Lower lobe of right lung (tissue), 2 donors: ENCODE data around the gene NAV1. TPM values are rescaled to one million over a fixed set of nuclear protein-coding genes. Genes with fewer than 3 reads are reported as not detected.

ENCODE experiments used
- ATAC-seq, 2 donors: fragments of 200-7000 bp; cut with Tn5 transposase; one replicate each; pipeline ENCODE4 v1.9.1; 2020 to 2022; ENCODE audit warnings: mild to moderate bottlenecking in 2 of 2, moderate library complexity in 2 of 2
- DNase-seq: peaks from one replicate; pipeline ENCODE4 v3.0.0-alpha.2; 2020
- H3K27ac ChIP-seq: fragments of 200-600 bp; one replicate; pipeline ENCODE4 v1.8.0; 2022
- H3K27me3 ChIP-seq: fragments of 200-600 bp; one replicate; pipeline ENCODE4 v1.8.0; 2022; ENCODE audit warnings: low read depth
- H3K36me3 ChIP-seq: fragments of 200-600 bp; one replicate; pipeline ENCODE4 v1.8.0; 2022; ENCODE audit warnings: mild to moderate bottlenecking
- H3K4me1 ChIP-seq: fragments of 200-600 bp; one replicate; pipeline ENCODE4 v1.8.0; 2022
- H3K4me3 ChIP-seq: fragments of 200-600 bp; one replicate; pipeline ENCODE4 v1.8.0; 2022; ENCODE audit warnings: mild to moderate bottlenecking
- H3K9me3 ChIP-seq: fragments of 200-600 bp; one replicate; pipeline ENCODE4 v1.8.0; 2022
- intact Hi-C: fragments of 100-400 bp; cut with DNase I; formaldehyde crosslinking; loops from one replicate; pipeline ENCODE4 v1.11.0; 2022
- total RNA-seq: library from RNA; stranded (reverse); fragmentation: NEBNext Ultra II Directional; extraction: Animal tissue kit (Norgen Biotek cat#: 25700); gene quantifications from one replicate; pipeline ENCODE4 v1.2.1, GENCODE V29; 2021
- TF ChIP-seq, protein P1 (sequence below): fragments of 200-600 bp; IDR thresholded peaks from one replicate; pipeline ENCODE4 v1.8.0; 2022; ENCODE audit warnings: antibody characterized with exemption, mild to moderate bottlenecking
- donor health status: DM: no; HTN: yes; CAD: no; lungs with severe emphysema.

NAV1 gene
- total RNA-seq, 1 donor from 2014 or later = 24.5 TPM

DNA sequence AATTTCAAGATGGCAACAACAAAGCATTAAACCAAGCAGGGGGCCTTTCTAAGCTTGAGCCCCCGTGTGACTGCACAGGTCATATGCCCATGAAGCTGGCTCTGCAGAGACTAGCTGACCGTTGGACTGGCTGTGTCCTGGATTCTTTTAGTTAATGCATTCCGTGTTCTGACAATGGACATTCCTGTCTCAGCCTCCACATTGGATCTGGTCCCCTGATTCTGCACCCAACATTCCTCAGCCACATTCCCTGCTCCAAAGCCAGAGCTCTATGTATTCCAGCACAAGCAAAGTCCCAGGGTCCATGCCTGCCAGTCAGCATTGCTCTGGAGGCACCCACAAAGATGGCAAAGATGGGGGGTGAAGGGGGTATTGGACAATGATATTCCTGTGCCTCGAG is 5.1 kb upstream of the NAV1 start:
- TF ChIP-seq, protein P1, sequence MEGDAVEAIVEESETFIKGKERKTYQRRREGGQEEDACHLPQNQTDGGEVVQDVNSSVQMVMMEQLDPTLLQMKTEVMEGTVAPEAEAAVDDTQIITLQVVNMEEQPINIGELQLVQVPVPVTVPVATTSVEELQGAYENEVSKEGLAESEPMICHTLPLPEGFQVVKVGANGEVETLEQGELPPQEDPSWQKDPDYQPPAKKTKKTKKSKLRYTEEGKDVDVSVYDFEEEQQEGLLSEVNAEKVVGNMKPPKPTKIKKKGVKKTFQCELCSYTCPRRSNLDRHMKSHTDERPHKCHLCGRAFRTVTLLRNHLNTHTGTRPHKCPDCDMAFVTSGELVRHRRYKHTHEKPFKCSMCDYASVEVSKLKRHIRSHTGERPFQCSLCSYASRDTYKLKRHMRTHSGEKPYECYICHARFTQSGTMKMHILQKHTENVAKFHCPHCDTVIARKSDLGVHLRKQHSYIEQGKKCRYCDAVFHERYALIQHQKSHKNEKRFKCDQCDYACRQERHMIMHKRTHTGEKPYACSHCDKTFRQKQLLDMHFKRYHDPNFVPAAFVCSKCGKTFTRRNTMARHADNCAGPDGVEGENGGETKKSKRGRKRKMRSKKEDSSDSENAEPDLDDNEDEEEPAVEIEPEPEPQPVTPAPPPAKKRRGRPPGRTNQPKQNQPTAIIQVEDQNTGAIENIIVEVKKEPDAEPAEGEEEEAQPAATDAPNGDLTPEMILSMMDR = no peak
- Histone ChIP-seq H3K9me3 (no peaks in the 10 kb centered on the region), H3K27me3 (peaks cover 9% of the 10 kb centered on the region), H3K27ac (no peak overlapping the region), H3K4me1 (peaks cover 51% of the 10 kb centered on the region), H3K36me3 (no peaks in the 10 kb centered on the region), H3K4me3 (no peak overlapping the region)
- ATAC-seq (no peak), DNase-seq (no peak)
- intact Hi-C loops = no loop called here

DNA sequence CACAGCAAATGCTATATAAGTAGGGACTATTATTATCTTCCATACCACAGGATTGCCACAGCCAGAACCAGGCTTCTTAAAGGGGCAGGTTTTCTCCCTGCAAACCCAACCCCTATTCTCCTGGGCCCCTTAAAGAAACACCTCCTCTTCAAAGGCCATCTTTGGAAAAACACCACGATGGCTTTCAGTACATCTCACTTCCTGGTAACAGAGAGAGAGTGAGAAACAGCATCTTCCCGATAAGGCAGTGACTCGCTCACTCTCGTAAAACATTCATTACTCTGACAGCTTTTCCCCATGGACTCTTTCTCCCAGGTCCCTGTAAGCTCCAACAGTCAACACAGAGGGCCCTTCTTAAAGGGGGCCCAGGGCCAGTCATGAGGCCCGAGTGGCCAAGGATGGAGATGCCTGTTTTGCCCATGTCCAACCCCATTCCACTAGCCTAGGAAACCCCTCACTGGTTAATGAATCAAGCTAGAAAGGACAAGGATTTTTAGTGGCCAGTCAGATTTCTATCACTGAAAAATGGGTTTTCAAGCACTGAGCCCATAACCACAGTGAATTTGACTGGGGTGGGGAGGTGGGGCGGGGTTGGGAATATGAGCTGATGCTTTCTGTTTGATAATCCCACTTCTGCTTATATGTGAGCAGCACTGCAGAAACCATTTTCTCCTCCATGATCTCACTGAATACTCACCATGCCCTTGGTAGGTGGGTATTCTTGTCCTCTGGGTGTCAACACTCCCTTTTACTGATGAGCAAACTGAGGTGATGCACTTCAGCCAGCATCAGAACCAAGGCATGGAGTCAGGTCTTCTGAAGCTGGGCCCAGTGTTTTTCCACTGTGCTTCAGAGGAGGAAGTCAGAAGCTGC is 3.6 kb upstream of the NAV1 start:
- no peak overlapping the region for H3K4me3 ChIP-seq
- peaks cover 61% of the 10 kb centered on the region for H3K4me1 ChIP-seq
- peaks cover 21% of the 10 kb centered on the region for H3K27me3 ChIP-seq
- H3K9me3 ChIP-seq = no peaks in the 10 kb centered on the region
- peak overlapping the region; percentile 39 for H3K27ac ChIP-seq
- DNase-seq (no peak), ATAC-seq (no peak)
- no peaks in the 10 kb centered on the region for H3K36me3 ChIP-seq
- TF ChIP-seq, protein P1 = no peak
- intact Hi-C loops = no loop called here

DNA sequence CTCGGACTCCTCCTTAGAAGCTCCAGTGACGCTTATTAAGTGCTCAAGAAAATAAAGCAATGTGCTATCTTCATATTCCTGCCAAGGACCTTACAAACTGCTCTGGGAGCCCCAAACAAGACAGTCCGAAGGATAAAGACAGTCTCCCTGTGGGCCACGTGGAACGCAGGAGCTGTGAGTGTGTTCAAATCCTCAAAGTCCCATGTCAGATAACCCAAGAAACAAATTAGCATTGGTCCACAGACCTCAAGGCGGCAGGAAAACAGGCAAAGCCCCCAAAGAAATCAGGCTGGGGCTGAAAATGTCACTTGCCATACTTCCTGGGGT is 3.0 kb upstream of the NAV1 start:
- Histone ChIP-seq H3K36me3 (no peaks in the 10 kb centered on the region), H3K4me1 (peaks cover 63% of the 10 kb centered on the region), H3K27me3 (peaks cover 21% of the 10 kb centered on the region), H3K27ac (peak overlapping the region; percentile 20), H3K9me3 (no peaks in the 10 kb centered on the region), H3K4me3 (no peak overlapping the region)
- TF ChIP-seq, protein P1 = no peak
- intact Hi-C loops = no loop called here
- ATAC-seq (no peak), DNase-seq (no peak)

DNA sequence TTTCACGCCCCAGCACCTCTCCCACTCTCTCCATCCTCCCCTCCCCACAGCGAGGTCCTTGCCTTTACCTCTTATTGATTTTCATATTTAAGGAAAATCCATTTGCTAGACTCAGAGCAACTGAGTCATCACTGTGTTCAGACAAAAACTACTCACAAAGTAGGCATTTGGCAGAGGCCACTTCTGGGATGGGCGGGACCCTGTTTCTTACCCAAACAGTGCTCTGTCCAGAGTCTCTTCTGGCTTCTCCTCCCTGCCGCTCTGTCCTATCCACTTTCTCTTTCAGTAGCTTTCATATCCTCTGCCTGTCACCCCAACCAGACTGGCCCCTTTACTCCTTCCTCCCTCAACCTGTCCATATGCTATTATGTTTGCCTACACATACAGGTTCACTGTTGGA is 2.4 kb upstream of the NAV1 start:
- H3K36me3 ChIP-seq = no peaks in the 10 kb centered on the region
- H3K4me1 ChIP-seq = peaks cover 62% of the 10 kb centered on the region
- intact Hi-C loops = no loop called here
- no peaks in the 10 kb centered on the region for H3K9me3 ChIP-seq
- no peak overlapping the region for H3K4me3 ChIP-seq
- TF ChIP-seq, protein P1 = no peak
- DNase-seq = no peak
- peak in 1 of 2 donors; percentile 8 for ATAC-seq
- peaks cover 21% of the 10 kb centered on the region for H3K27me3 ChIP-seq
- no peak overlapping the region for H3K27ac ChIP-seq

DNA sequence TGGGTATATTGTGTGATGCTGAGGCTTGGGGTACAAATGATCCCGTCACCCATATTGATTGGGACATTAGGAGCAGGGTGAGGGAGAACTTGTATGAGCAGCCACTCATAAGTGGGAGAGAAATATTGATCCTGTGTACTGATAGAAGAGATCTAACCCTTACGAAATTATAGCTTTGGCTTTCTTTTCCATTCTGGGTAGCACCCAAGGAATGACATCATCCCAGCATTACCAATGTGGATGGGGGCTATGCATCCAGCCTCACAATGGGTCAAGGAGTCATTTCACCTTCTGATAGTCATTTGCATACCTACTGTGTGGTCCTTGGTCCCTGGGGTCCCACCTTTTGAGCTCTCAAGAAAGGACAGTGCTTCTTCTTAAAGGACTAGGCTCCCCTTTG is 1.9 kb upstream of the NAV1 start:
- DNase-seq = no peak
- no peak for ATAC-seq
- H3K4me3 ChIP-seq = no peak overlapping the region
- peaks cover 62% of the 10 kb centered on the region for H3K4me1 ChIP-seq
- peaks cover 21% of the 10 kb centered on the region for H3K27me3 ChIP-seq
- no peak overlapping the region for H3K27ac ChIP-seq
- no peaks in the 10 kb centered on the region for H3K36me3 ChIP-seq
- TF ChIP-seq, protein P1 = no peak
- intact Hi-C loops = no loop called here
- H3K9me3 ChIP-seq = no peaks in the 10 kb centered on the region
